ENCODE results near the gene PXMP4. TPM values are rescaled to one million over a fixed set of nuclear protein-coding genes. Genes with fewer than 3 reads are reported as not detected.

Gene PXMP4
- polyA plus RNA-seq, 1 donor (not counting 4 experiments of a cell fraction or from before 2014, with no cell fraction given): 3.2 TPM

- Histone ChIP-seq H3K9me1 (ENCODE audit: control insufficient read depth, extremely low read depth, insufficient read depth, low read length) (no peaks in the 10 kb centered on the region), H3K9ac (ENCODE audit: control insufficient read depth, extremely low read depth, insufficient read depth, low read length) (no peak overlapping the region), H3K4me1 (ENCODE audit: control insufficient read depth, extremely low read depth, insufficient read depth, low read length) (peaks cover 2% of the 10 kb centered on the region), H3K4me2 (ENCODE audit: control insufficient read depth, extremely low read depth, insufficient read depth, low read depth, low read length) (no peak overlapping the region), H2AFZ (ENCODE audit: control insufficient read depth, low read length) (no peak overlapping the region), H3K79me2 (ENCODE audit: control insufficient read depth, insufficient read depth, low read length) (no peaks in the 10 kb centered on the region), H3K4me3 (ENCODE audit: control insufficient read depth in 2 of 3, extremely low read depth in 1 of 3, insufficient read depth in 2 of 3, low read depth in 1 of 3, low read length in 3 of 3) (no peak overlapping the region), H3K36me3 (ENCODE audit: control insufficient read depth in 2 of 2, extremely low read depth in 1 of 2, insufficient read depth in 2 of 2, low read length in 2 of 2) (no peaks in the 10 kb centered on the region), H3K27me3 (ENCODE audit: control insufficient read depth, extremely low read depth, insufficient read depth, low read length) (no peaks in the 10 kb centered on the region), H3K9me3 (ENCODE audit: control insufficient read depth, low read depth, low read length) (no peaks in the 10 kb centered on the region), H4K20me1 (ENCODE audit: control insufficient read depth, extremely low read depth, insufficient read depth, low read length) (no peaks in the 10 kb centered on the region), H3K27ac (ENCODE audit: control insufficient read depth, insufficient read depth, low read length) (no peak overlapping the region)
- no peak for DNase-seq (ENCODE audit: low read depth, low spot score)
- no peak for FAIRE-seq
- TF ChIP-seq EZH2 (IDR thresholded peaks at IDR 0.05; ENCODE audit: low read length) (no peak), CTCF (optimal IDR thresholded peaks at IDR 0.05 in 1 of 3, IDR thresholded peaks at IDR 0.05 in 1 of 3, conservative IDR thresholded peaks at IDR 0.05 in 1 of 3; ENCODE audit: extremely low read depth in 1 of 3, insufficient read depth in 2 of 3, low read length in 3 of 3) (no peak)
- dilution Hi-C loops (cut with MboI; ENCODE audit: extremely low pct_ligation_motif_present, low sequenced_read_pairs): no loop called here
These were observed 42.0 kb downstream of the PXMP4 start for GRCh38 chr20:33677991-33678702.

- Histone ChIP-seq H3K9ac (ENCODE audit: control insufficient read depth, extremely low read depth, insufficient read depth, low read length) (no peak overlapping the region), H3K9me1 (ENCODE audit: control insufficient read depth, extremely low read depth, insufficient read depth, low read length) (no peaks in the 10 kb centered on the region), H3K27me3 (ENCODE audit: control insufficient read depth, extremely low read depth, insufficient read depth, low read length) (no peaks in the 10 kb centered on the region), H3K27ac (ENCODE audit: control insufficient read depth, insufficient read depth, low read length) (no peak overlapping the region), H4K20me1 (ENCODE audit: control insufficient read depth, extremely low read depth, insufficient read depth, low read length) (no peaks in the 10 kb centered on the region), H3K36me3 (ENCODE audit: control insufficient read depth in 2 of 2, extremely low read depth in 1 of 2, insufficient read depth in 2 of 2, low read length in 2 of 2) (no peaks in the 10 kb centered on the region), H3K79me2 (ENCODE audit: control insufficient read depth, insufficient read depth, low read length) (no peaks in the 10 kb centered on the region), H3K4me3 (ENCODE audit: control insufficient read depth in 2 of 3, extremely low read depth in 1 of 3, insufficient read depth in 2 of 3, low read depth in 1 of 3, low read length in 3 of 3) (no peak overlapping the region), H3K9me3 (ENCODE audit: control insufficient read depth, low read depth, low read length) (no peaks in the 10 kb centered on the region), H2AFZ (ENCODE audit: control insufficient read depth, low read length) (no peak overlapping the region), H3K4me2 (ENCODE audit: control insufficient read depth, extremely low read depth, insufficient read depth, low read depth, low read length) (no peak overlapping the region), H3K4me1 (ENCODE audit: control insufficient read depth, extremely low read depth, insufficient read depth, low read length) (peaks cover 2% of the 10 kb centered on the region)
- DNase-seq (ENCODE audit: low read depth, low spot score) (no peak), FAIRE-seq (no peak)
- dilution Hi-C loops (cut with MboI; ENCODE audit: extremely low pct_ligation_motif_present, low sequenced_read_pairs): no loop called here
- TF ChIP-seq EZH2 (IDR thresholded peaks at IDR 0.05; ENCODE audit: low read length): no peak
- no peak for TF ChIP-seq CTCF (optimal IDR thresholded peaks at IDR 0.05 in 1 of 3, IDR thresholded peaks at IDR 0.05 in 1 of 3, conservative IDR thresholded peaks at IDR 0.05 in 1 of 3; ENCODE audit: extremely low read depth in 1 of 3, insufficient read depth in 2 of 3, low read length in 3 of 3)
These were observed 43.2 kb downstream of the PXMP4 start for GRCh38 chr20:33676652-33677645.
